DMS53 treated with DMSO at 0.1 percent for 48 hours (cell line): ENCODE data around the gene GRIP2.

Experiments used
- DNase-seq: peaks from one replicate; lab custom pipeline; 2025; ENCODE audit not compliant: unreplicated experiment; lab: John Stamatoyannopoulos, UW

The GRIP2 gene

DNA sequence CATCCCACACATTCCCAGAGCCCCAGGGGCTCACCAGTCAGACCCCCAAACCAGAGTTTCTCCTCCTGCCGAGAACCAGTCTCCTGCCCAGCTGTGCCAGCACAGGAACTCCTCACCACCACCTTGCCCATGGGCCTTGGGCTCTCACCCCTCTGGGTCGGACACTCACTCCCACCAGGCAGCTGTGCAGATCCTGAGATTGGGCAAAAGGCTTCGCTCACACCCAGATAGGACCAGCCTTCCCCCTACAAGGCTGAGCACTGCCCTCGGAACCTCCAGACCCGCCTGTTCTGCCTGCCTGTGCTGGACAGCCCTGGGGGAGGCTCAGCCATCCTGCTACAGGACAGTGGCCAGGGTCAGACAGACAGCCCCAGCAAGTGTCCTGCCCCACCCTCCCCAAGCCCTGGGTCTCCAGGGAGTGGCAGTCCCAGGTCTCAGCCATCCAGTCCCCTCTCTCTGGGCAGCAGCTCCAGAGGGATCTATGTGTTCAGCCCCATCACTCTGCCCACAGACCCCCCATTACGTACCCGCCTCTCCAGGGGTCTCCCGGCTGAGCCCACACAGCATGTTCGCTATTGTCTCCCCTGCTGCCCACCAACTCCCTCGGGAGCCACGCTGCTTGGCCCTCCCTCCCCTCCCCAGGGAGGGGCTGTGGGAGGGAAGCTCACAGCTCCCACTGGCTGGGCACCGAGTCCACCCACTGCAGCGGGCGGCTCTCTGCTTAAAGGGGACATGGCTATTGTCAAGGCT lies at the start of gene GRIP2:
GRIP2 (minus strand) TSS at position 601 of the 750 bp plus-strand sequence; CDS start at position 567, 34 bp downstream.
- no peak for DNase-seq

GRCh38 chr3:14588425-14589112 lies 48.4 kb upstream of the GRIP2 start:
- DNase-seq, result no peak

- no peak for DNase-seq
Observed at GRCh38 chr3:14587740-14588360, 47.7 kb upstream of the GRIP2 start.

- DNase-seq, result no peak
Observed at GRCh38 chr3:14586611-14587010, 46.5 kb upstream of the GRIP2 start.

DNA sequence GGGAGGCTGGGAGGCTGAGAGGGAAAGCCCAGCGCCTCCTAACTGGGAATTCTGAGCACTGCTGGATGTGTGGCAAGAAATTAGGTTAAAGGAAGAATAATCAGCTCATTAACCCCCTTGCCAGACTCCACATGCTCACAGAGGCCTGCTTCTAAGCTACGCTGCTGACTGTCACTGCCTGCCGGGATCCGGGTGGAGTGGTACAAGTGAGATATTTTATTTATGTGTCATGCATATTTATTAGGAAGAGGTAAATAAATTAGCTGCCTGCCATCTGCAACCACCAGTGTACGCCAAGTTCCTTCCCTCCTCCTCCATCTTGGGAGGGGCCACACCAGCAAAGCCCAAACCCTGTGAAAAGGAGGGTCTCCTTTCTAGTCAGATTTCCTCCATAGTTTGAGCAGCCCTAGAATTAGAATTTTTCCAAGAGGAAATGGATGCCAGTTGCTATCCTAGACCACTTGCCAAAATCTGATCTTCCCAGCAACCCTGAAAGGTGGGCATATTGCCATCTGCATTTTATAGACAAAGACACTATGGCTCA lies 43.5 kb upstream of the GRIP2 start:
- no peak for DNase-seq

GRCh38 chr3:14582045-14582410 lies 41.9 kb upstream of the GRIP2 start:
- no peak for DNase-seq

DNA sequence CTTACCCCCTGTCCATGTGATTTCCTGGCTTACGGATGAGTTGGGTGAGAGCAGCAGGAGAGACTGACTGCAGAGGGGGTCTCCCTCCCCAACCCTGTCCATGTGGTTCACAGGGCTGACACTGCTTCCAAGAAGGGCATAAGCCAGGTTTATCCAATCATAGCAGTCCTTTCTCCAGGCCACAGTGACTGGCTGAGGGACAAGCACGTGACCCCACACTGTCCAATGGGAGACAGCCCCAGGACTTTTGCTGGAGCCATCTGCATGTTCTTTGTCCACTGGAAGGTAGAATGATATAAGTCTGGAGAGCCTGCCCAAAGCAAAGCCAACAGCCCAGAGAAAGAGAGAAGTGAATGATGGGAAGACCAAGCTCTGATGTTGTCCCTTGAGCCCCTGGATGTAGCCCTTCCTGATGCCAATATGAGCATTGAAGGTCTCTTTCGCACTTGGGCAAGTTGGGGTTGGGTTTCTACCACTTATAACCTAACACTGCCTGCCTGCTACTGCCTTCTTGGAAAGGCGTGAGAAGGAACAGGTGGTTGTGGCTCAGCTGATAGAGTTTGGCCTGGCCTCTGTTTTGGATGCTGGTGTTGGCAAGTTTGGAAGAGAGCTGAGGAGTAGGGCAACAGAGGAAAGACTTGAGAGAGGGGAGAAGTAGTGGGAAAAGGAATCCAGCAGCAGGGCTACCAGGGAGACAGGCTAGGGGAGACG lies 41.3 kb upstream of the GRIP2 start:
- DNase-seq, result no peak

GRCh38 chr3:14577897-14578296 lies 37.8 kb upstream of the GRIP2 start:
- no peak for DNase-seq

- DNase-seq, result no peak
Observed at GRCh38 chr3:14576163-14576562, 36.0 kb upstream of the GRIP2 start.

DNA sequence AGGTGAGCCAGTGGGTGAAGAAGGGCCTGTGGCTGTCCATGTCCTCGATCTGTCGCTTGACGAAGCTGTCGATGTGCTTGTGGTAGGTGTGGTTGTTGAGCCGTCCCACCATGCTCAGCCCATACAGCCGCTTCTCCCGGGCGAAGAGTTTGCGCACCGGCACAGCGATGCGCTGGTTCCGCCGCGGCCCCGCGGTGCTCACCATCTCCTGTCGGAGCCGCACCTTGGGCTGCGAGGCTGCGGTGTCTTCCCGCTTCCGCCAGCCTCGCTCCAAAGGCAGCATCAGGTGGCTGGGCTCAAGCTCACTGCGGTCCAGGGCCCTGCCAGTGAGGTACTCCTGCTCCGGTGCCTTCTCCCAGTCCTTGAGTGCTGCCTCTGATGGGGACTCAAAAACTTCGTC lies 34.0 kb upstream of the GRIP2 start:
- DNase-seq, result no peak

GRCh38 chr3:14573706-14574105 lies 33.6 kb upstream of the GRIP2 start:
- DNase-seq, result no peak

DNA sequence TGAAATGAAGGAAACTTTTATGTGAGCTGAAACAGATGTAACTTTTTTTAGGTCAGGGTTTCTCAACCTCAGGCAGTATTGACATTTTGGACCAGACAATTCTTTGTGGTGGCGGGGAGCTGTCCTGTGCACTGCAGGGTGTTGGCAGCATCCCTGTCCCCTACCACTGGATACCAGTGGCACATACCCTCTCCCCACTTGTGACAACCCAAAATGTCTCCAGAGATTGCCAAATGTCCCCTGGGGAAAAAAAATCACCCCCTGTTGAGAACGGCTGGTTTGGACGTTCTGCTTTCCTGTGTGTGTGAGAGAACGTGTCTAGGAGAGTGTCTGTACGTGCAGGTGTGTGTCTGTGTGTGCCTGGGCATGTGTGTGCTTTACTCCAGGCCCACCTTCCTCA lies 30.7 kb upstream of the GRIP2 start:
- no peak for DNase-seq

DNA sequence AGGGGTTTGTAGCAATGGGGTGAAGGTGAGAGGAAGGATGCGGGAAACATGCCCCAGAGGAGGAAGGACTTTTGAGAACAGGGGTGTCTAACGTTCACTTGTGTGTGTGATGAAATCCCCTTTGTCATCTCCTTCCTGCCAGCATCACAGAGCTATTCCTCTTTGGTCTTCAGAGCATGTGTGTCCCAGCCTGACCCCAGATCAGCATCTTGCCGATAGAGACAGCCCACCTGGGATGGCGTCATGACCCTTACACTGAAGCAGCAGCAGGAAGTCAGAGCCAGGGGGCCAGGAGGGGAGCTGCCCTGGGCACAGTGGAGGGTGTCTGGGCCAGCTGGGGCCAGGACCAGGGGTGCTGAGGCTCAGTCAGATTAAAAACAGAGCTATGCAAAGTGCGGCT lies 29.9 kb upstream of the GRIP2 start:
- DNase-seq, result no peak

DNA sequence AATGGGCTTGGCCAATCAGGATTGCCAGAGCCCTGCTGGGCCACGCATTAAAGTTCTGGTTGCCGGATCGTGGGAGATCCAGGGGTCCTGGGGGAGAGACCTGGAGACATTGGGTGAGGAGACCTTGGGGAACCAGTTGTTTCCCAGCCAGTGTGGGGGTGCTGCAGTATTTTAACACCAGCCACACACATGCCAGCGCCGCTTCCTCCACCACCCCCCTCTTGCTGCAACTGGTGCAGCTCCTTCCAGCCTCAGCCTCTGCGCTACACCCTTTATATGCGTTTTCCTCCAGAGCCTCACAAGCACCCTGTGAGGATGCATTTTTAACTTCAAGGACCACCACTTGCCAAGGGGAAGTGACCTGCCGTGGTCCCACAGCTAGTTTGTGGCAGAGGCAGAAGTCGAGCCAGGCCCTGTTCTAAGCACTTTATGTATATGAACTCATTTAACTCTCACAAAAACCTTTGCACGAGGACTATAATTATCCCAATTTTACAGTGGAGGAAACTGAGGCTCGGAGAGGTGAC lies 29.4 kb upstream of the GRIP2 start:
- DNase-seq, result no peak

DNA sequence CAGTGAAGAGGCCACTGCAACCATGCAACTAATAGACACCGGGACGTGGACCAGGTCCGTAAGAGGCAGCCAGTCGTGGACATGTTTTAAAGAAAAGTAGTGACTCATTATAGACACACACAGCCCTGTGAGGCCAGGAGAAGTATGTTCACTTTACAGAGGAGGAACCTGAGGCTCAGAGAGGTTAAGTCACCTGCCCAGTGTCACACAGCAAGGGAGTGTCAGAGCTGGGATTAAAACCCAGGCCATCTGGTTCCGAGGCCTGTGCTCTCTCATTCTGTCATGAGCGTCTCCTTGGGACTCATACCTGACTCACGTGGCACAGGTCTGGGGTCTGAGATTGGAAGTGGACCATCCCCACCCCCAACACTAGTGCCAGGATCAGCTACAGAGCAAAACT lies 28.1 kb upstream of the GRIP2 start:
- no peak for DNase-seq

DNA sequence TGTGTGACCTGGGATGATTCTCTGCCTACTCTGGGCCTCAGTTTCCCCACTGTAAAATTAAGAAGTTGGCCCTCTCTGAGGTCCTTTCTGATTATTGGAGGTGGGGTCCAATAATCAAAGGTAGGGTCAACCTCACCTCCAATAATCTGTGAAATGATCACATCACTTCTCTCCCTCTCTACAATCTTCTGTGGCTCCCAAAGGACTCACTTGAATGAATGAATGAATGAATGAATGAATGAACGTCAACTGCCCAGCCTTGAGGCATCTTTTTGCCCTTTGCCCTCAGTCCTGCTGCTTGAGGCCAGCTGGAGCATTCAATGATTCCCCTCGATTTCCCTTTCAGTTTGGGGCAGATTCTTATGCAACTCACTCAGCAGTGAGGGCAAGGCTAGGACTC lies 26.7 kb upstream of the GRIP2 start:
- DNase-seq, result no peak

- DNase-seq, result no peak
Observed at GRCh38 chr3:14565868-14566588, 25.9 kb upstream of the GRIP2 start.

GRCh38 chr3:14564741-14565140 lies 24.6 kb upstream of the GRIP2 start:
- no peak for DNase-seq

DNA sequence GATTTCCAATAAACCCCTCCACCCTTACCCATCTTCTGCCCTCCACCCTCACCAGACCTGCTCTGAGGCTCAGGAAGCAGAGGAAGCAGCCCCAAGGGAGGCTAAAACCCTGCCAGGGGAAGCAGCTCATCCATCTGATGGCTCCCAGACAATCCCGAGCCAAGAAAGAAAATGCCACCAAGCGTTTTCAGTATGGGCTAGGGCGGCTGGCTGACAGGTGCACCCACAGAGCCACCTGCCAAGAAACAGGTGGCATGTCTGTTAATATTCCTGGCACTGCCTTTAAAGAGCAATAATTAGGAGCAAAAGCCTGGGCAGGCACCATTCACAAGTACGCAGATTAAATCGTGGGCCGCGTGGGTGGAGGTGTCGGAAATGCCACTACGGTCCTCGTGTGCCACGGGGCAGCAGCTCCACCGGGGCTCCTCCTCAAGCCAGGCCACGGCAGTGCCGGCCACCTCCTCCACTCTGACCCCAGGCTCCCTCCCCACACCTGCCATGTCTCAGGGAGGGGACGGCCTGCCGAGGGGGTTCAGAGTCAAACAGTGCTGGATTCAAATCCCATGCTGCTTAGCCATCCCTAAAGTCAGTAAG lies 23.9 kb upstream of the GRIP2 start:
- DNase-seq, result no peak
